Inflammatory macrophage (primary cell): ENCODE data around the gene PSMG4.

Experiments used
- DNase-seq, 2 donors: peaks; one replicate each; pipeline ENCODE4 v3.0.0-alpha.2; 2020 to 2022

PSMG4 gene

DNA sequence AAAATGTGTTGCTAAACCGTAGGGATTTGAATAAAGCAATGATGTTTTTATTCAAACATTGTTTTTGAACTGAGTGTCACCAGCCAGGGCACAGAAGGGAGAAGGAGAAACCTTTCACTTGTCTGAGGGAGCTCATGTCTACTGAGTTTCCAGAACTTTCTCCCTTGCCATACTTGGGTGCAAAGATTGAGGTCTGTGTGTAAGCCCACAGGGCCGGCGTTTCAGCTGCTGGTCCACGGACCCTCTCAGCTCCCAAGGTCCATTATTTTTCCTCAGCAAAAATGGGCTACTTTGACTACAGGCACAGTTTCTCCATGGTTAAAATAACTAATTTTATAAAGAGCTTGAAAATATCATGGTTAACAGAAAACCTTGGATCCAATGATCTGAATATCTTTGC, 32.6 kb downstream of the PSMG4 start:
- DNase-seq, result no peak

- no peak for DNase-seq
Measured at GRCh38 chr6:3291987-3292386, 33.2 kb downstream of the PSMG4 start.

GRCh38 chr6:3292431-3293197, 33.9 kb downstream of the PSMG4 start:
- no peak for DNase-seq

DNA sequence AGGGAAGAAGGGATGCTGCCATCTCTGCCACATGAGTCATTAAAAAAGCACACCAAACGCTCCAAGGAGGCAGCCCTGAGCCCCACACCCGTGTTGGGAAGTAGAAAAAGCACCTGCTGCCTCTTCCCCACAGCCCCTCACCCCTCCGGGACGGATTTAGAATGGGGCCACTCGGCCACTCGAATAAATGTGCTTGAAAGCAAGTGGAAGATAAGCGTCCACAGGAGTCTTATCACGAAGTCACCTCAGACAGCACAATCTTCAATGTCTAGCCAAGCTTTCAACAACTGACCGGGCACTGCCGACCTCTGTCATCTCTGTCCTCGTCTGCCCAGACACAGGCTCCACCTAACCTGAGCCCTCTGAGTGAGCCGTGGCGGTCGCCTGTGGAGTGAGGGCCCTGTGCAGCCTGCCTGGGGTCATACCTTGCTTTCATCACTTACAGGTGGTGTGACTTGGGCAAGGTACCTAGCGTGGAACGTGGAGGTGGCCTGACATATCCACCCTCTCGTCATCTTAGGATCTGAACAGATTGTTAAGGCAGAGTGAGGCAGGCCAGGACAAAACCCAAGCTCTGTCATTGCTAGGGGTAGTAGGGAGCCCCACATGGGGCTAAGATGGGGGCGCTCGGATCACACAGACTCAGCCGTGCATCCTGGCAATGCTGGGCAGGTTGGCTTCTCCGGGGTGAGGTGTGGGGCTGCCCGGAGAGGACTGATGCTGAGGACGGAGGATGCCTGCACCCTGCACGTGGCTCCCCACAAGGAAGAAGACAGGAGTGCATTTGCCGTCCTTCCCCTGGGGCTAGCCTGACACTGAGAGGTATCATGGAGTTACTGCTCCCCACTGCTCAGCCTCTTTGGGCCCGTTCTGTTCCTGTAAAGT, 34.8 kb downstream of the PSMG4 start:
- DNase-seq, result no peak

DNA sequence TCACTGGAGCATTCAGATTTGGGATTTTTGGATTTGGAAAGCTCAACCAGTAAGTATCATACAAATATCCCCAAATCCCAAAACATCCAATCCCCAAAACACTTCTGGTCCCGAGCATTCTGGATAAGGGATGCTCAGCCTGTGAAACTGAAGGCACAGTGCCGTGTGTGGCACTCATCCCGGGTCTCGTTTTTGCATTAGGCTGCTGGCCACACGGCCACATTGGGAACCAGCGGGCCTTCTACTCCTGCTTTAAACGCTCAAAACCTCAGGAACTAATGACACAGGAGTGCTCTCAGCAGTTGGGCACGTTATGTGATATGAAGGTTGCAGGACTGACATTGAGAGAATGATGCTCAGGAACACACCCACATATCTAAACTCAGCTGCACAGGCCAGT, 35.6 kb downstream of the PSMG4 start:
- DNase-seq, result no peak

- no peak for DNase-seq
Measured at GRCh38 chr6:3294921-3295871, 36.4 kb downstream of the PSMG4 start.

DNA sequence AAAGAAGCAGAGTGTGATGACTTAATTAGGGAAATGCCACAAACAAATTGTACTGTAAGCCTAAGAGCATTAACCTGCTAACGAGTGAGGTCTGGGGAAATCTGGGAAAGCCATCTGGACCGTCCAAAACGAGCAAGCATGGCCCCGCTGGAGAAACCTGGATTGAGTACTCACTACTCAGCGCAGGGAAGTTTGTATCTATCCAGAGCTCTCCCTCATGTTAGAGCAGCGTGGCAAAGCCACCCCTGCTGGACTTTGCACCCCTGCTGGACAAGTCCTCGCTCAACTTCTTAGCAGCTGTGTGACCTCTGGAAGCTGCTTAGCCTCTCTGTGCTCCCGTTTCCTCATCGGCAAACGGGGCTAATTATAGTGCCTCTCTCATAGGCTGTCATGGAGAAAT, 37.3 kb downstream of the PSMG4 start:
- no peak for DNase-seq

DNA sequence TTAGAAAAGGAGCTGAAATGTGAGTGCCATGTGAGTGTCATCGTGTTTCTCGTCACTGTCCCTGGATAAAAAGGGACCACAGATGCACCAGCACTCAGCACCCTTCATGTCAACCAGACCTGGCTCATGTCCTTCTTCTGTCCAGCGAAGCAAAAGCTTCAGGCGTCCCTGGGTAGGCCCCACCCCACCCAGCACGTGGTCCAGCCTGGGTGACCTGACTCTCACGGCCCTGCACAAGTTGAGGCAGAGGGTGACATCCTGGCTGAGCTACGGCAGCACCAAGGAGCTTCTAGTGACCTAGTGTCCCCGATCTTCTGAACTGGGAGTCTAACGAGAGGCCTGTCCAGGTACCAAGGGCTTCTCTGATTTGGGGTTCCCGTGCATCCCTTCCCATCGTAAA, 37.8 kb downstream of the PSMG4 start:
- no peak for DNase-seq

DNA sequence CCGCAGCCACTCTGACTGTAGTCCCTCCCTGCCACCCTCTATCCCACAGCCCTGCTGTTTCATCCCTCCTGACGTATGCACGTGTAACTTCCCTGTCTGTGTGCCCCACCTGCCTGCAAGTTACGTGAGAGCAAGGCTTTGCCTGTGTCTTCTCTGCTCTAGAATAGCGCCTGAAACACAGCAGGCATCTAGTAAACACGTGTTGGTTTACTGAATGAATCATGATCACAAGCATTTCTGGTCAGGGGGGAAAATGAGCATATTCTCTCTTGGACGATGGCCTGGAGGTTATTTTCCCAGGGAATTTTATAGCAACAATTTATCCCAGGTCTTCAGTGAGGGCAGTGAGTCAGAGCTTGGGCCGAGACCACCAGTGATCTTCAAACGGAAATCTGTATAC, 38.3 kb downstream of the PSMG4 start:
- DNase-seq, result no peak

GRCh38 chr6:3297909-3298308, 39.2 kb downstream of the PSMG4 start:
- DNase-seq, result no peak

DNA sequence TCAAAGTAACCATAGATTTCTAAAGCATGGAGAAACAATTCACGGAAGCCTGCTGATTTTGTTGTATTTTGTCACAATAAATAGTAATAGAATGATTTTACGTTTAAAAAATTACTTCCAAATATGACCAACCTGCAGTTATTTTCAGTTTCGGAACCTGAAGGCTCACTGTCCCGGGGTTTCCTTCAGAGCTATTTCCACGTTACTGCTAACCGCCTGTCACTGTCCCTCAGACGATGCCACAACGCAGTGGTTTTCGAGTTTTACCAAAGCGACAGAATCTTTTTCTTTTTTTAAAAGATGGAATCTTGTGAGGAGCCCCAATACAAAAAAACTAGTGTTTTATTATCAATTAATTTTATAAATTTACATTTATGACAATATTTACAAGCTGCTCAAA, 40.5 kb downstream of the PSMG4 start:
- no peak for DNase-seq

DNA sequence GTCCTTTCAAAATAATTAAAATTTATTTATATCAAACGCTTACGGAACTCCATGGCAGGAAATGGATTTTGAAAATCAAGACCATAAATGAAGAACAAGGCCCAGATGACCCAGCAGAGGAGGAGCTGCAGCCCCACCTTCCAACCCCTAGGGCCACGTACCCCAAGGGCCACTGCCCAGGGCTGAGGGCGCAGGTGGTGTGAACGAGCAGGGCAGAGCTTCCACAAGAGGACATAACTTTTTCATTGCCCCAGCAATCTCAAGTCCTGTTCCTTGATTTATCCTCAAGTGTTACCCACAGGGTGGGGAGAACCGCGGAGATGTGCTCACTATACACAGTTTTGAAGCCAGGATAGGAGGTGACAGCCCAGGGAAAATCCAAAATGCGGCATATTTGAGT, 42.8 kb downstream of the PSMG4 start:
- no peak for DNase-seq

DNA sequence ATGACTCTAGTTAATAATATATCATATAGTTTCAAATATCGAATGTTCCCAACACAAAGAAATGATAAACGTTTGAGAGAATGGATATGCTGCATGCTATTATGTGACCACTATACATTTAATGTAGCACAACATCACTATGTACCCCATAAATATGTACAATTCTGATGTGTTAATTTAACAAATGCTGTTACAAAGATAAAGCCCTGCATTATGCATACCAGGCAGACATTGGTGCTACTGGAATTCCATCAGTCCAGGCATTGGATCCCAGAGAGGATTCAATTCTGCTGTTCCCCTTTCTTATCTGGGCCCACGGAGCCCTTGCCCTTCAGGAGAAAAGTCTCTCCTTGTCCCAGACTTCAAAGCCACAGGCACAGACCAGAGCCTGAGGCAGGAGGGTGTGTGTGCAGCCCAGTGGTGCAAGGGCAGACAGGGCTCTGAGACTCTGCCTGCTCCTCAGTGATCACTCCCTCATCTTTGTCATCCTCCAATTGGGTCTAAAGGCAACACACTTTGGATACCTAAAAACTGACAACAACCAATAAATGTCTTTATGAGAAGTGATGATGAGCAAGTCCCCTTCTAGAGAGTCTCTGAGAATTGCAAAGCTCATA, 45.2 kb downstream of the PSMG4 start:
- DNase-seq, result no peak

DNA sequence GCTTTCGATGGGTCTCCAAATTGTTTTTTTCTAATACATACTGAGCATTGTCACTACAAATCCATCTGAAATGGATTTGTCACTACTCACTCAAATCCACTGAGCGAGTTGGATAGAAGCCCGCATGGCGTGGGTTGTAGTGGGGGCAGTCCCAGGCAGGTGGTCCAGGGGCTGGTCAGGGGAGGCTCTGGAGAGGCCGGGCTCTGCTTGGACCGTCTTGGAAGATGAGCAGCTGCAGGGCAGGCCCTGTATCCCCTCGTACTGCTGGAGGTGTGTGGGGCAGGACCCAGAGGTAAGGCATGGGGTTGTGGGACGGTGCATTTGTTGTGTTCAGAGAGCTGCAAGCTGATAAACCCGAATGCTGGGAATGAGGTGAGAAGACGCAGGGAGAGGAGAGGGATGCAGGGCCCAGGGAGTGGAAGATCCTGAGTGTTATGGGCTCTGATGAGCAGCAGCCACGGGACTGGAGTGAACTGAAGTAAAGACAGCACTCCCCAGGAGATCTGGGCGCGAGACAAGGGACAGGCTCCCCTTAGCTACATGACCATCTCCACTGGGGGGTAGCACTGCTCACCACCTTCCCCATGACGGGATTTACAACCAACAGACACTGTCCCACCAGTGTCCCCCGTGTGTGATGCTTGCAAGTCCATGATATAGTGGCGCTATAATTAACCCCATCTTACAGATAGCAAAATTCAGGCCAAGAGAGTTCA, 45.9 kb downstream of the PSMG4 start:
- no peak for DNase-seq

DNA sequence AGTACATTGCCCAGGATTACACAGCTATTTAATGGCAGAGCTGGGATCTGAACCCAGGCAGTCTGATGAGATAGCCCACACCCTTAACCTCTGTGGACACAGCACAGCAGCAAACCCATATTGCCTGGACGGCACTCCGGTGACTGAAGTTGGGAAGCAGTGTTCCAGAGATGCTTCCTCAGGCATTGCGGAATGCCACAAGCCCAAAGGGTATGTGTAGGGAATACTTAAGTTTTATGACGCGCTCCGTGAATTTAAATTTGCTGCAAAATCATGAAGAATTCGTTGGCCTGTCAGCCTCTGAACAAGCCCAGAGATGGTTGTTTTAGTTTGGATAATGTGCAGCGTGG, 46.4 kb downstream of the PSMG4 start:
- no peak for DNase-seq

- no peak for DNase-seq
Measured at GRCh38 chr6:3305831-3306230, 47.1 kb downstream of the PSMG4 start.

DNA sequence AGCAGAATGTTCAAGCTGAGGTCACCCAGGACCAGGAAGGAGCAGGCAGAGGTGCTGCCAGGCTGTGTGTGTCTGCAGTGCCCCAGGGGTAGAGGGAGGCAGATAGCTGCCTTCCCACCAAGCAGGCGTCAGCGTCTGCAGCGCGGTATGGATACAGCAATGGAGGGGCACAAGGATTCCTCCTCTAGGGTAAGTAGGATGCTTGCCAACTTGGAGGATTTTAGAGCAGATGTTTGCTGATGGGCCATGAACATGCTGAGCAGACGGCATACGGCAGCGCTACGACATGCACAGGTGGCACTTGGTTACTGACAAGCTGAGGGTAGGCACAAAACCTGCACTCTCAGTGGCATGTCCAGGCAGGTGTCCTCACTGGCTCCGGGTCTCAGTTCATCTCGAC, 48.1 kb downstream of the PSMG4 start:
- DNase-seq, result no peak

GRCh38 chr6:3307436-3307835, 48.7 kb downstream of the PSMG4 start:
- DNase-seq, result no peak

- DNase-seq, result no peak
Measured at GRCh38 chr6:3308106-3308505, 49.4 kb downstream of the PSMG4 start.

DNA sequence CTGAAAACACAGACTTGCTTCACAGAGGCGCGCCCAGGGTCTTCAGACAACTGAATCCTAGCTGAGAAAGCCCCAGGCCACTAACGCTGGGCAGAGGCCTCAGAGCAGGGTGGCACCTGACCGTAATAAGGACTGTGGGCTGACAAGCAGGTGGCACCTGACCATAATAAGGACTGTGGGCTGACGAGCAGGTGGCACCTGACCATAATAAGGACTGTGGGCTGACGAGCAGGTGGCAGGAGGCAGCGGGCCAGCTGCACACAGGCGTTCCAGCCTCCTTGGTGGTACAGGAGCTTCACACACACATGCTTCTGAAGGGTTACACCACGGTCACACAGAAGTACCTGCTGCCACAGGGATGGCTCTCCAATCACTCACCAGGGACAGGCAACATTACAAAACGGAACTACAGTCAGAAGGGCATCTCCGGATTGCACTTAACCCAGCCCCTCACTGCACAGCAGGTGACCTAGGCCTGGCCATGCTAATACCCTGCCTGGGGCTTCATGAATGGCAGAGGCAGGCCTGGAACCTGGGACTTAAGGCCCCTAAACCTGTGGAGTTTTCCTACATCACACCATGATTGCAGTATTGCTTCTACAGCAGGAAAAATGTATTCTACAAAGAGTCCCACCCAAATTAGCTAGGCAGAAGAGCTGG, 50.8 kb downstream of the PSMG4 start:
- no peak for DNase-seq

DNA sequence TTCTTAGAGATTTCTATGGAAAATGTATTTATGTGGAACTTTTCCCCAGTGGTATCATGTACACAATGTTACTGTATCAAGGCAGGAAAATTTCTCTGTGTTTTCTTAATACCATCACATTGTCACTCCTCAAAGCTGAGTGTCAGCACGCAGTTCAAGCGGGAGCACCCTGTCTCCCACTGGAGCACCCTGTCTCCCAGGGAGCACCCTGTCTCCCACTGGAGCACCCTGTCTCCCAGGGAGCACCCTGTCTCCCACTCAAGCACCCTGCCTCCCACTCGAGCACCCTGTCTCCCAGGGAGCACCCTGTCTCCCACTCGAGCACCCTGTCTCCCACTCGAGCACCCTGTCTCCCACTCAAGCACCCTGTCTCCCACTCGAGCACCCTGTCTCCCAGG, 51.3 kb downstream of the PSMG4 start:
- DNase-seq, result no peak
